Measurements from ENCODE around the gene C1orf35. TPM values are rescaled to one million over a fixed set of nuclear protein-coding genes. Genes with fewer than 3 reads are reported as not detected.
A peak's percentile ranks its signal among the peaks of the same experiment; 100 is the strongest.

The C1orf35 gene
- total and polyA plus RNA-seq, 9 of the 15 experiments (the other 6 are each of a cell fraction or from before 2014, with no cell fraction given): 3.2 to 48.7 (median 12.5) TPM

DNA sequence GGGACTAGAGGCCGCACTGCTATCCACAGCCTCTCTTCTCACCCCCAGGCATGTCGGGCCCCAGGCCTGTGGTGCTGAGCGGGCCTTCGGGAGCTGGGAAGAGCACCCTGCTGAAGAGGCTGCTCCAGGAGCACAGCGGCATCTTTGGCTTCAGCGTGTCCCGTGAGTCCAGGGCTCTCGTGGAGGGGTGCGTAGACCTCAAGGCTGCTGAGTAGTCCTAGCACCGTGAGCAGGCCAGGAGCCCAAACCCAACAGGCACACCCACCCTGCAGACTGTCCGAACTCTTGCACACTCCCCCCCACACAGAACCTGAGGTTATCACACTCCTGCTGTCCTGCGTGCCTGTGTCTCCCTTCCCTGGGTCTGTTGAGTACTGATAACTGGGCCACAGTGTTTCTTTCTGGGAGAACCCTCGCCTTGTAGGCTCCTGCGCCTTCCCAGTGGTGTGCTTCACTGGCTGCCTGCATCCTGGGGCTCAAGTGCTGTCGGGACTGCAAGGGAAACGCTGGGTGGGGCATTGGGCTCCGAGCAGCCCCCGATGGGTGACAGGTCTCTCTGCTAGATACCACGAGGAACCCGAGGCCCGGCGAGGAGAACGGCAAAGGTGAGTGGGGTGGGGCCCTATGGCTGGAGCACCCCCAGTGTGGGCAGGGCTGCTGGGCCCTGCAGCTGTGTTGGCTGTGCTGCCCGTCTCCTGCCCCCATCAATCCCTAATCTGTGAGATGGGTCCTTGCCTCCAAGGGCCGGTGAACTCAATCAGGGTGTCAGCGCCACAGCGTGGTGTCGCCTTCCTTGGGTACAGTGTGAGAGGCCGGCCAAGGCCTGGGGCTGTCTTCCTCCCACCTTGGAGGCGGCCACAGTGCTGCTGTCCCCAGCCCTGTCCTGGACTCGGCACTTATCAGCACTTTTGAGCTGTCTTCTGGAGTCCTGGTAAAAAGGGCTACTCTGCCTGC, 42.6 kb upstream of the C1orf35 start:
- ATAC-seq: peak; percentile 62
- Histone ChIP-seq H3K9me3 (replicated peaks; ENCODE audit: control insufficient read depth, insufficient read depth, low read depth, low read length) (no peaks in the 10 kb centered on the region), H3K27me3 (ENCODE audit: control insufficient read depth in 2 of 2, insufficient read depth in 2 of 2, low read length in 2 of 2) (no peaks in the 10 kb centered on the region), H3K27ac (ENCODE audit: extremely low read depth, low read depth, low read length) (peak overlapping the region; percentile 58), H3K36me3 (ENCODE audit: control insufficient read depth, insufficient read depth, low read length) (peaks cover 63% of the 10 kb centered on the region; the same call in 2 of the 3 replicates), H3K9ac (ENCODE audit: insufficient read depth in 1 of 2, low read depth in 2 of 2, low read length in 2 of 2) (peak overlapping the region; percentile 37 to 86; a peak in 3 of 4 replicates), H3K4me1 (replicated peaks in 1 of 2; ENCODE audit: control insufficient read depth in 2 of 2, insufficient read depth in 2 of 2, low read length in 2 of 2) (peaks cover 70 to 99% of the 10 kb centered on the region in 2 experiments), H3K79me2 (ENCODE audit: control insufficient read depth, insufficient read depth, low read length) (peaks cover 90% of the 10 kb centered on the region), H4K20me1 (replicated peaks; ENCODE audit: control insufficient read depth, insufficient read depth, low read length) (peaks cover 66% of the 10 kb centered on the region), H3K4me2 (ENCODE audit: insufficient read depth, low read length) (peak overlapping the region; percentile 74), H2AFZ (ENCODE audit: low read depth, low read length) (no peak overlapping the region), H3K9me1 (ENCODE audit: control insufficient read depth, insufficient read depth, low read length) (peaks cover 24% of the 10 kb centered on the region), H3K4me3 (no peak overlapping the region)
- FAIRE-seq: peak; percentile 99
- intact Hi-C loops (cut with micrococcal nuclease) (loop anchor here (1.0 kb wide), 1 partner anchor 19 kb away; no protein-coding TSS in a partner anchor), in situ Hi-C loops (cut with MboI) (no loop called here)
- ChIA-PET POLR2A (interaction anchor here (0.7 to 6.0 kb wide), 10 partner anchors 8 to 313 kb away, joined by 3 to 47 read pairs (median 4); partner anchors contain the start of genes ARF1 and IBA57), CTCF (ENCODE audit: low intra/inter-chr PET ratio) (no interaction called here)
- WGBS (ENCODE audit: insufficient coverage, low coverage, missing lambda C conversion rate): 15% methylated on average over 31 of the region's 31 CpGs
- DNase-seq (ENCODE audit: extremely low read depth in 1 of 4, low spot score in 3 of 4): peak; percentile 69 to 97 (median 84)
- no TSS peak for BruUV-seq (replicated peaks)
- TF ChIP-seq ZBTB8A (IDR thresholded peaks at IDR 0.05; ENCODE audit: partially characterized antibody) (no peak), NONO (IDR thresholded peaks at IDR 0.05; ENCODE audit: low read depth in 2 of 2, low read length in 1 of 2) (no peak), ZNF644 (tag; IDR thresholded peaks at IDR 0.05; ENCODE audit: low read depth) (no peak), HMG20A (CRISPR knock-in tag; conservative IDR thresholded peaks at IDR 0.05) (no peak), SIRT6 (IDR thresholded peaks at IDR 0.05; ENCODE audit: low read depth, low read length) (no peak), ZKSCAN1 (IDR thresholded peaks at IDR 0.05; ENCODE audit: low read depth, low read length) (peak; percentile 71; the same call in 1 of the 2 replicates), SNRNP70 (optimal IDR thresholded peaks at IDR 0.05; ENCODE audit: low read depth, low read length) (no peak), SMARCA4 (IDR thresholded peaks at IDR 0.05) (peak; percentile 95), ZNF584 (CRISPR knock-in tag; IDR thresholded peaks at IDR 0.05; ENCODE audit: low read depth) (no peak), SAP30 (IDR thresholded peaks at IDR 0.05; ENCODE audit: borderline replicate concordance, insufficient read depth, low read depth, low read length, poor library complexity, severe bottlenecking) (no peak)
- TF ChIP-seq, protein P1, sequence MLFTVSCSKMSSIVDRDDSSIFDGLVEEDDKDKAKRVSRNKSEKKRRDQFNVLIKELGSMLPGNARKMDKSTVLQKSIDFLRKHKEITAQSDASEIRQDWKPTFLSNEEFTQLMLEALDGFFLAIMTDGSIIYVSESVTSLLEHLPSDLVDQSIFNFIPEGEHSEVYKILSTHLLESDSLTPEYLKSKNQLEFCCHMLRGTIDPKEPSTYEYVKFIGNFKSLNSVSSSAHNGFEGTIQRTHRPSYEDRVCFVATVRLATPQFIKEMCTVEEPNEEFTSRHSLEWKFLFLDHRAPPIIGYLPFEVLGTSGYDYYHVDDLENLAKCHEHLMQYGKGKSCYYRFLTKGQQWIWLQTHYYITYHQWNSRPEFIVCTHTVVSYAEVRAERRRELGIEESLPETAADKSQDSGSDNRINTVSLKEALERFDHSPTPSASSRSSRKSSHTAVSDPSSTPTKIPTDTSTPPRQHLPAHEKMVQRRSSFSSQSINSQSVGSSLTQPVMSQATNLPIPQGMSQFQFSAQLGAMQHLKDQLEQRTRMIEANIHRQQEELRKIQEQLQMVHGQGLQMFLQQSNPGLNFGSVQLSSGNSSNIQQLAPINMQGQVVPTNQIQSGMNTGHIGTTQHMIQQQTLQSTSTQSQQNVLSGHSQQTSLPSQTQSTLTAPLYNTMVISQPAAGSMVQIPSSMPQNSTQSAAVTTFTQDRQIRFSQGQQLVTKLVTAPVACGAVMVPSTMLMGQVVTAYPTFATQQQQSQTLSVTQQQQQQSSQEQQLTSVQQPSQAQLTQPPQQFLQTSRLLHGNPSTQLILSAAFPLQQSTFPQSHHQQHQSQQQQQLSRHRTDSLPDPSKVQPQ (CRISPR knock-in tag; IDR thresholded peaks at IDR 0.05; ENCODE audit: borderline replicate concordance): no peak
- TF ChIP-seq, protein P2, sequence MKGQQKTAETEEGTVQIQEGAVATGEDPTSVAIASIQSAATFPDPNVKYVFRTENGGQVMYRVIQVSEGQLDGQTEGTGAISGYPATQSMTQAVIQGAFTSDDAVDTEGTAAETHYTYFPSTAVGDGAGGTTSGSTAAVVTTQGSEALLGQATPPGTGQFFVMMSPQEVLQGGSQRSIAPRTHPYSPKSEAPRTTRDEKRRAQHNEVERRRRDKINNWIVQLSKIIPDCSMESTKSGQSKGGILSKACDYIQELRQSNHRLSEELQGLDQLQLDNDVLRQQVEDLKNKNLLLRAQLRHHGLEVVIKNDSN (CRISPR knock-in tag; IDR thresholded peaks at IDR 0.05): peak; percentile 33; the same call in 1 of the 2 replicates
- TF ChIP-seq, protein P3, sequence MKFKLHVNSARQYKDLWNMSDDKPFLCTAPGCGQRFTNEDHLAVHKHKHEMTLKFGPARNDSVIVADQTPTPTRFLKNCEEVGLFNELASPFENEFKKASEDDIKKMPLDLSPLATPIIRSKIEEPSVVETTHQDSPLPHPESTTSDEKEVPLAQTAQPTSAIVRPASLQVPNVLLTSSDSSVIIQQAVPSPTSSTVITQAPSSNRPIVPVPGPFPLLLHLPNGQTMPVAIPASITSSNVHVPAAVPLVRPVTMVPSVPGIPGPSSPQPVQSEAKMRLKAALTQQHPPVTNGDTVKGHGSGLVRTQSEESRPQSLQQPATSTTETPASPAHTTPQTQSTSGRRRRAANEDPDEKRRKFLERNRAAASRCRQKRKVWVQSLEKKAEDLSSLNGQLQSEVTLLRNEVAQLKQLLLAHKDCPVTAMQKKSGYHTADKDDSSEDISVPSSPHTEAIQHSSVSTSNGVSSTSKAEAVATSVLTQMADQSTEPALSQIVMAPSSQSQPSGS (CRISPR knock-in tag; IDR thresholded peaks at IDR 0.05): no peak
